ENCODE results near the gene MN1.

GRCh38 chr22:27776650-27776958, 25.0 kb downstream of the MN1 start:
- TF ChIP-seq CTCF (IDR thresholded peaks at IDR 0.05; ENCODE audit: low read length) (no peak), EZH2 (optimal IDR thresholded peaks at IDR 0.05; ENCODE audit: low read depth, low read length) (no peak)
